ENCODE measurements around the gene ME3. TPM values are rescaled to one million over a fixed set of nuclear protein-coding genes. Genes with fewer than 3 reads are reported as not detected.
A peak's percentile ranks its signal among the peaks of the same experiment; 100 is the strongest.

Gene ME3
- polyA plus RNA-seq, 1 donor (not counting 4 experiments of a cell fraction or from before 2014, with no cell fraction given) = 1.0 TPM

GRCh38 chr11:86589204-86589603, 83.2 kb downstream of the ME3 start:
- DNase-seq (ENCODE audit: low read depth, low spot score) = no peak
- H3K36me3 ChIP-seq (ENCODE audit: control insufficient read depth in 2 of 2, extremely low read depth in 1 of 2, insufficient read depth in 2 of 2, low read length in 2 of 2) = no peaks in the 10 kb centered on the region
- no peak for FAIRE-seq
- dilution Hi-C loops (cut with MboI; ENCODE audit: extremely low pct_ligation_motif_present, low sequenced_read_pairs) = no loop called here
- H3K4me2 ChIP-seq (ENCODE audit: control insufficient read depth, extremely low read depth, insufficient read depth, low read depth, low read length) = no peak overlapping the region
- no peaks in the 10 kb centered on the region for H3K9me3 ChIP-seq (ENCODE audit: control insufficient read depth, low read depth, low read length)
- TF ChIP-seq CTCF (optimal IDR thresholded peaks at IDR 0.05 in 1 of 3, IDR thresholded peaks at IDR 0.05 in 1 of 3, conservative IDR thresholded peaks at IDR 0.05 in 1 of 3; ENCODE audit: extremely low read depth in 1 of 3, insufficient read depth in 2 of 3, low read length in 3 of 3) = no peak
- H3K27me3 ChIP-seq (ENCODE audit: control insufficient read depth, extremely low read depth, insufficient read depth, low read length) = no peaks in the 10 kb centered on the region
- no peak overlapping the region for H3K4me3 ChIP-seq (ENCODE audit: control insufficient read depth in 2 of 3, extremely low read depth in 1 of 3, insufficient read depth in 2 of 3, low read depth in 1 of 3, low read length in 3 of 3)
- no peaks in the 10 kb centered on the region for H3K9me1 ChIP-seq (ENCODE audit: control insufficient read depth, extremely low read depth, insufficient read depth, low read length)
- no peak overlapping the region for H3K27ac ChIP-seq (ENCODE audit: control insufficient read depth, insufficient read depth, low read length)
- no peak overlapping the region for H3K9ac ChIP-seq (ENCODE audit: control insufficient read depth, extremely low read depth, insufficient read depth, low read length)
- no peaks in the 10 kb centered on the region for H4K20me1 ChIP-seq (ENCODE audit: control insufficient read depth, extremely low read depth, insufficient read depth, low read length)
- H3K79me2 ChIP-seq (ENCODE audit: control insufficient read depth, insufficient read depth, low read length) = no peaks in the 10 kb centered on the region
- H2AFZ ChIP-seq (ENCODE audit: control insufficient read depth, low read length) = no peak overlapping the region
- H3K4me1 ChIP-seq (ENCODE audit: control insufficient read depth, extremely low read depth, insufficient read depth, low read length) = peaks cover 24% of the 10 kb centered on the region

- no peaks in the 10 kb centered on the region for H3K9me1 ChIP-seq (ENCODE audit: control insufficient read depth, extremely low read depth, insufficient read depth, low read length)
- TF ChIP-seq EZH2 (IDR thresholded peaks at IDR 0.05; ENCODE audit: low read length) = no peak
- peak in 1 of 3 experiments; percentile 3 for TF ChIP-seq CTCF (optimal IDR thresholded peaks at IDR 0.05 in 1 of 3, IDR thresholded peaks at IDR 0.05 in 1 of 3, conservative IDR thresholded peaks at IDR 0.05 in 1 of 3; ENCODE audit: extremely low read depth in 1 of 3, insufficient read depth in 2 of 3, low read length in 3 of 3)
- H3K79me2 ChIP-seq (ENCODE audit: control insufficient read depth, insufficient read depth, low read length) = no peaks in the 10 kb centered on the region
- dilution Hi-C loops (cut with MboI; ENCODE audit: extremely low pct_ligation_motif_present, low sequenced_read_pairs) = no loop called here
- H3K9ac ChIP-seq (ENCODE audit: control insufficient read depth, extremely low read depth, insufficient read depth, low read length) = no peak overlapping the region
- no peak overlapping the region for H3K4me2 ChIP-seq (ENCODE audit: control insufficient read depth, extremely low read depth, insufficient read depth, low read depth, low read length)
- peaks cover 18% of the 10 kb centered on the region for H3K4me1 ChIP-seq (ENCODE audit: control insufficient read depth, extremely low read depth, insufficient read depth, low read length)
- H3K36me3 ChIP-seq (ENCODE audit: control insufficient read depth in 2 of 2, extremely low read depth in 1 of 2, insufficient read depth in 2 of 2, low read length in 2 of 2) = no peaks in the 10 kb centered on the region
- H2AFZ ChIP-seq (ENCODE audit: control insufficient read depth, low read length) = no peak overlapping the region
- no peaks in the 10 kb centered on the region for H3K9me3 ChIP-seq (ENCODE audit: control insufficient read depth, low read depth, low read length)
- no peaks in the 10 kb centered on the region for H3K27me3 ChIP-seq (ENCODE audit: control insufficient read depth, extremely low read depth, insufficient read depth, low read length)
- no peak overlapping the region for H3K27ac ChIP-seq (ENCODE audit: control insufficient read depth, insufficient read depth, low read length)
- H3K4me3 ChIP-seq (ENCODE audit: control insufficient read depth in 2 of 3, extremely low read depth in 1 of 3, insufficient read depth in 2 of 3, low read depth in 1 of 3, low read length in 3 of 3) = no peak overlapping the region
- no peaks in the 10 kb centered on the region for H4K20me1 ChIP-seq (ENCODE audit: control insufficient read depth, extremely low read depth, insufficient read depth, low read length)
- DNase-seq (ENCODE audit: low read depth, low spot score) = no peak
- FAIRE-seq = no peak
These were observed 83.8 kb downstream of the ME3 start for GRCh38 chr11:86588566-86589090.
